GM21381 (cell line): ENCODE measurements around the gene UBASH3A.

Experiments used
- ATAC-seq: cut with Tn5 transposase; IDR thresholded peaks from one replicate; pipeline ENCODE4 v1.9.1; 2021; ENCODE audit warnings: mild to moderate bottlenecking, moderate library complexity; ENCODE audit not compliant: unreplicated experiment

The UBASH3A gene

DNA sequence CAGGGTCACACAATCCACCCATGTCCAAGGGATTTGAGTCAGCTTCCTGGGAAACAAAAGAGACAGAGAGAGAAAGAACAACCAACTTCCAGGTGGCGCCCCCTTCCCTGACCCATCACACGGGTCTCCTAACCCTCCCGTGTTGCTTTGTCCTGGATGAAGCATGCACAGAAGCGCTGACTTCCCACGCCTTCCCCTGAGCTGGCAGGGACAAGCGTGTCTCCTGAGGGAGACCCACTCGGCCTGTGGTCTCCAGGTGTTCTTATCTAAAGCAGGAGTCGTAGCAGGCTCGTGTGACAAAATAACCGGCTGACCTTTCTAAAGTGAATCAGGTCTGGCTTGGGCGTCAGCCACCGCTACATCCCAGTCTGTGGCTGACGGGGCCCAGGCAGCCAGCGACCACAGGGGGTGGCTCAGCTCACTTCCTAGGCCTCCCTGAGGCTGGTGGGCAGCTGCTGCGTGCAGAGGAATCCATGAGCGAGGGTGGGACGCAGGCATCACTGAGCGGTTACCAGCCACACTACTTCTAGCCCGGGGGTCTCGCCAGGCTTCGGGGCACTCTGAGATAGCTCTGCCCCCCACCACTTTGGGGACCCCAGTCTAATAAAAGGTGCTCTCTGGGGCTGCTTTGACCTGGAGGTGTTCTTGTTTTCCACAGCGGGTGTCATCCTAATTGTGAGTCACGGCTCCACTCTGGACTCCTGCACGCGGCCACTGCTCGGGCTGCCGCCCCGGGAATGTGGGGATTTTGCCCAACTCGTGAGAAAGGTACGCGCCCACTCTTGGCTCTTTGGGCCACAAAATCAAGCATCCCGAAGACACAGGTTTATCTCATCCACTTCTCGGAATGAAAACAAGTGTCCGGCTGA is 40.4 kb downstream of the UBASH3A start:
- ATAC-seq, result no peak

DNA sequence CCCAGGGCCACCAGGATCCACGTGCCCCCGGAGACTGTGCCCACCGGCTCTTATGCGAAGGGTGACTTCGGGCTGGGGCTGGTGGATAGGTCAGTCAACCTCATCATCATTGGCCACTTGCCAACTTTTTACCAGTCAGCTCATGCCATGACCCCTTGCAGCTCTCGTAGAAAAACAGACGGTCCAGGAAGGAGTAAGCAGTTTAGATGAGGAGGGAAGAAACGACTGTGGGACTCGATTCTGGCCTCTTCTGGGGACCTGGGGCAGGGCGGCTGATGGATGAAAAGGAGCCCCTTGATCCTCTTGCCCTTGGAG is 41.0 kb downstream of the UBASH3A start:
- no peak for ATAC-seq

DNA sequence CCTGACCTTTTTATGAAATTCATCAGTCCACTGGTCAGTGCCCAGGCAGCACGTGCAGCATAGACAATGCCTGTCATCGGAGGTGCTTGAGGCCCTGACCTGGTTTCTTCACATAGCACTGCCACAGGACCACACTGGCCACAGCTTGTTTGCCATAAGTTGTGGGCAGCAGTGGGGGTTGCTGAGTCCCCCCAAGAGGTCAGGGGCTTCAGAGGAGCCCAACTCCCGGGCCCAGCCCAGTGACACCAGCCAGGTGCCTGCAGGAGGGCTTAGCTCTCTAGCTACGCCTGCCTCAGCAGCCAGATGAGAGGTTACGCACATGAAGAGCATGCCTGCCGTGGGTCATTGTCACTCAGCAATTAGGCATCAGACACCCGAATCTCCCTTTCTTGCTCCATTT is 41.6 kb downstream of the UBASH3A start:
- no peak for ATAC-seq

DNA sequence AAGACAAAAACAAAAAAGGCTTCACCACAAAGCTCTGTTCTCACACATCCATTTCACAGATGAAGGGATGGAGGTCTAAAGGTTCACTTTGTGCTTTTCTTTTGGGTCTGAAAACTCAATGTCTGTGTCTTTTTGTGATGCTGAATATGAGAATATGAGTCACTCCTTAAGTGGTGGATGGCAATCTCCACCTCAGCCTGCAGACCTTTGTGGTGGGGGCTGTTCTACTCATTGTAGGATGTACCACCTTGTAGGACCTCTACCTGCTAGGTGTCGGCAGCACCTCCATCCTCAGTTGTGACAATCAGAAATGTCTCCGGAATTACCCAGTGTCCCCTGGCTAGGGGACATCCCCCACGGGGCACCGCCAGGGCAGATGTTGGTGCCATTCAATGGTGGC is 42.8 kb downstream of the UBASH3A start:
- ATAC-seq, result no peak

DNA sequence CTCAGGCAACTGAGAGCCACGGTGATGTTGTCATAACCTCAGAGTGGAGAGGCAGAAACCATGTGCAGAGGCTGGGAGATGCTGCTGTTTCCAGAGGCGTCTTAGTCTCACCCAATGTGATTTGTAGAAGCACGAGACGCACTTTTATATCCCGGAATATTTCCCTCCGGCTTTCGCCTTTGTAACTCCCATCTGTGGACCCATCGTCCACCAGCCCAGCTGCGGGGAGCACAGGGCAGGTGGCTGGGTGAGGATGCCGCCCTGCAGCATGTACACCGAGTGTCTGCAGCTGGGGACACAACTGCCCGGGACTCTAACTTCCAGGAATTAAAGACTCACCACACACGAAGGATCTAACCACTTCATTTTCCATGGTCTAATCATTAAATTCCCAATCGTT is 43.5 kb downstream of the UBASH3A start:
- no peak for ATAC-seq

DNA sequence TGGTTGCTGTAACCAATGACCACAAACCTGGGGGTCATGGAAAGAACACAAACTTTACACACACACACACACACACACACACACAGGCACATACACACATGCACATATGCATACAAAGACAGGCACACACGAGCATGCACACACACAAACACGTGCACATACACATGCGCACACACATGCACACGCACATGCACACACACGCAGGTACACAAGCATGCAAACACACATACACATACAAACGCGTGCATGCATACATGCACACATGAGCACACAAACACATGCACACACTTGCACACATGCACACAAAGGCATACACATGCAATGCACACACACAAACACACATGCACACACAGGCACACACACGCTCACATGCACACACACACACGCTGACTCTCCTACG is 44.0 kb downstream of the UBASH3A start:
- no peak for ATAC-seq

DNA sequence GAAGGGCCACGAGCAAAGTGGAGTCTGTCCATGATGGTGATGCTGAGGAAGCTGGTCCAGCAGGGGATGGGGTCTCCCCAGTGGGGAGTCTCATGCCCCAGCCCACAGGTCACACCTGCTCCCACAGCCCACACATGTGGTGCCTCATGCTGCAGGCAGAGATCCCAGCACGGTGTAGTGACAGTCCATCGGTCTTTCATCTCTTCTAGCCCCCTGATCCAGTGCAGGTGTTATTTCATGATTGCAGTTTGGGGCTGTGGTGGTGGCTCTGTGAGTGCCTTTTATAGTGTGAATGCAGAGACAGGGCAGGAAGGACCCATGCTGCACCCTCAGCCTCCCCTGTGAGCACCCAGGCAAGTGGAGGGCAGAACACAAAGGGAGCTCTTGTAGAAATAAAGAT is 45.0 kb downstream of the UBASH3A start:
- no peak for ATAC-seq

DNA sequence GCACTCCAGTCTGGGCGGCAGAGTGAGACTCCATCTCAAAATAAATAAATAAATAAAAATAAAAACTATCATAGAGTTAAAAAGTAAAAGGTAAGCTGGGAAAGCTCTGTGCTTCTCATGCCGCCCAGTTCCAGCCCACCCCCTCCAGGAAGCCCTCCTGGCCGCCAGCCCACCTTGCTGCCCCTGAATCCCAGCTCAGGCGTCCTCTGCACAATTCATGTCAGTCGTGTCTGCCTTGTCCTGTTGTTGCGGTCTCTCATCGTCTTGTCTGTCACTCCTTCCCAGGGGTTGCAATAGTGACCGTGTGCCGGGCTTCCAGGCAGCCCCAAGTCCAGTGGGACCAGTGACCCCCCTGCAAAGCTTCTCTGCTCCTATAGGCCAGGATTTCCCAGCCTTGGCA is 48.2 kb downstream of the UBASH3A start:
- no peak for ATAC-seq

DNA sequence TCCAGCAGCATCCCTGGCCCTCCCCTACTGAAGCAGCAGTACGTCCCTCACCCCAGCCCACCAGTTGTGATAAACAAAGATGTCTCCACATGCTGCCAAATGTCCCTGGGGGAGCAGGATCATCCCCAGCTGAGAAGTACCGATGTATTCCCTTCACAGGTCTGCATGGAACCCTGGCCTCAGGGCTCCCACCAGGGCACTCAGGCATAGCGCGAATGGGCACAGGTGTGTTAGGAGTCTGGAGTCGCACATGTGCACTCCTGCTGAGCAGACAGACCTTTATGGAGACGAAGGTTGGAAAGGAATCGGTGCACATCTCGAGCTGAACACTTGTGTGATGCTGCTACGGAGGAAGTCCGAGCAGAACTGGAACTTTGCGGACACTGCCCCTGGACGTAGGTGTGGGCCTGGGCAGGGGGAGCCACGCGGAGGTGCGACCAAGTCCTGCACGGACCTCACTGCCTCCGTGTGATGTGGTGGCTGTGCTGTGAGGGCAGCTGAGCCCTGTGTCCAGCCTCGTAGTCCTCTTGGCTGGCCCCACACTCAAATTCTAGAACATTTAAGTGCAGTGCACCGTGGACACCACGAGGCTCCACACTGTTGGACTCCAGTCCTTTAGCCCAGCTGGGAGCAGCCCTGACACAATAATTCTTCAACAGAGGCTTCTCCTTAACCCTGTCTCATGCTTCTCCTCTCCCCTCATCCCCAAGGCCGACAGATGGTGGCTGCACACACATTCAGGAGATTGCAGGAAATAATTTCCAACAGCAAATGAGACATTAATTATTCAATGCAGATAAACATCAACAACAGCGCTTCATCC is 48.9 kb downstream of the UBASH3A start:
- no peak for ATAC-seq

DNA sequence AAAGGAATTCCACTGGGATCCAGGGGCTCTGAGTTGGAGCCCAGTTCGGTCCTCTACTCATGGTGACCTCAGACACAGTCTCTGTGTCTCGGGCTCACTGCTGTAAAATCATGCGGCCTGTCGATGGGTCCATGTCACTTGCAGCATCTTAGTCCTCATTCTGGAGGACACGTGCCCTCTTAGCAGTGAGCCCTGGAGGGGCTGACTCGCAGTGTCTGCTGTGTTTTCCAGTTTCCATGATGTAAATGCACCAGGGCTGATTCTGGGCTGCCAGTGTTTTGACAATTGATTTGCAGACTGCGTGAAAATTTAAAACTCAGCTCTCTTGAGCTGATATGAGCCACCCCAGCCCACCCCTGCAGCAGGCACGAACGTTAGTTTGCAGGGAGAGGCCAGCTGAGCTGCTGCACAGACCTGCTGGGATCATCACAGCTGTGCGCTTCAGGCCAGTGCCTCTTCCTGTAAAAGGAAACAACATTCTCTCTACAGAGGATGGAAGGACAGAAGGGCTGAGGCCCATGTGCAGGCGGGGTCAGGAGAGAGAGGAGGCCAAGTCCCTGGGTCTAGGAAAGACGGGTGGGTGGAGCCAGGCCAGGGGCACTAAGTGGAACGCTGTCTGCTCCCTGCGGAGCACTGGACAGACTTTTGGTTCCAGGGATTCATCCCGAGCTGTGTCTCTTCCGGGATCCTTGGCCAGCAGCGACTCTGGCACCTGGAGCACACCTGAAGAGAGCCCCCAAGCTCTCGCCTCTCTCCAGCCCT is 49.7 kb downstream of the UBASH3A start:
- ATAC-seq, result no peak

DNA sequence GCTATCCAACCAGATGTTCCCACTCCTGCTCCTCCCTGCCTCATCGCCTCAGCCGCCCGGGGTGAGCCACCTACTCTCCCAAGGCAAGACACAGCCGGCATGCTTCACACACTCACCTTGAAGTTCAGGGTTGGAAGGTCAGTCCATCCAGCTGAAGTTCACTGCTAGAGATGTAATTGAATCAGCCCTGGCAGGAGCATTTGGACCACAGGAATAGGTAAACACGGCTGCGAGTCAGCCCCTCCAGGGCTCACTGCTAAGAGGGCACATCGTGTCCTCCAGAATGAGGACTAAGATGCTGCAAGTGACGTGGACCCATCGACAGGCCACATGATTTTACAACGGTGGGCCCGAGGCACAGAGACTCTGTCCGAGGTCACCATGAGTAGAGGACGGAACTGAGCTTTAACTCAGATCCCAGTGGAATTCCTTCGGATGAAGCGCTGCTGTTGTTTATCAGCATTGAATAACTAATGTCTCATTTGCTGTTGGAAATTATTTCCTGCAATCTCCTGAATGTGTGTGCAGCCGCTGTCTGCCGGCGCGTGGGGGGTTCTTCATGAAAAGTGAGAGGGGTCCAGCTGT is 50.4 kb downstream of the UBASH3A start:
- ATAC-seq, result no peak

DNA sequence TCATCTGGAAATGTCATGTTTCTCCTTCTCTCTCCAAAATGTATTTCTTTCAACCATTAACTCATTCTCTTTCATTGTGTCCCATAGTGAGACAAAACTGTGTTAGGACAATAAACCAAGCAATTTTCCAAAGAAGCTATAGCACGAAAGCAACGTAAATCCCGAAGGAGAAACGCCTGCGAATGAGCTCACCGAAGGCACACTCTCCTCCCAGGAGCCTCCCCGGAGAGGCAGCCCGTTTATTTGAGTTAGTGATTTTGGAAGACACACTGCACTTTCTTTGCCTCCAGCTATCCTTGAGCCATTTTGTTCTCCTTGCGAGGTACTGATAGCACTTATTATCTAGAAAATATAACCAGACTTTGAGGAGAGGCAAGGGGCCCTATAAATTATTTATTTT is 51.1 kb downstream of the UBASH3A start:
- ATAC-seq, result no peak

DNA sequence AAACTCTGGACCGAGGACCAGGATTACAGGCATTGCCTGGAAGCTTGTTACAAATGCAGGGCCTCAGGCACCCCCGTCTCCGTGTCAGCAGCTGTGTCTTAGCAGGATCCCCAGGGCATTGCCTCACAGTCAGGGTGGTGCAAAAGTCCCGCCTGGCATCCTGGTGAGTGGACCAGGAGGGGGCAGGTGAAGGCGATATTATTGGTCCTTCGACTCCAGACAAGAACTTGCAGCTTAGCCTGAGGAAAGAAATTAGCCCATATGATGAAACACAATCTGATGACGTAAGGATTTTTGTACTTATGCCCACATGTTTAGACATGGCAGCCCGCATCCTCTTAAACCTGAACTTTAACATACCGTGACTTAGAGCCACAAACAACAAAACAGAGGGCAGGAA is 51.5 kb downstream of the UBASH3A start:
- ATAC-seq, result no peak

DNA sequence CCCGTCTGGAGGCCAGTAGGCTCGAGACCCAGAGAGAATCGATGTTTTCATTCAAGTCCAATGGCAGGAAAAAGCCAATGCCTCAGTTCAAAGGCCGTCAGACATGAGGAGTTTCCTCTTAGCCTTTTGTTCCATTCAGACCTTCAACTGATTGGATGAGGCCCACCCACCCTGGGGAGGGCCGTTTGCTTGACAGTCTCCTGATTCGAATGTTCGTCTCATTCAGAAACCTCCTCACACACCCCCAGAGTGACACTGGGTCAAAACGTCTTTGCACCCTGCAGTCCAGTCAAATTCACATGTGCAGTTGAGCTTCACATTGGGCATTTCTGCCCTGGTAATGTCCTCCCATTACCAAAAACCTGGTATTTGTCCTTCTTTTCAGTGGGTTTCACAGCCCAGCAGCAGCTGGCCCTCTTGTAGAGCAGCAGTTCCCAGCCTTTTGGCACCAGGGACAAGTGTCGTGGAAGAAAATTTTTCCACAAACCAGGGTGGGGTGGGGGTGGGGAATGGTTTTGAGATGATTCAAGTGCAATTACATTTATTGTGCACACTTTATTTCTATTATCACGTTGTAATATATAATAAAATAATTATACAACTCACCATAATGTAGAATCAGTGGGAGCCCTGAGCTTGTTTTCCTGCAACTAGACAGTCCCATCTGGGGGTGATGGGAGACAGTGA is 52.2 kb downstream of the UBASH3A start:
- ATAC-seq, result no peak

DNA sequence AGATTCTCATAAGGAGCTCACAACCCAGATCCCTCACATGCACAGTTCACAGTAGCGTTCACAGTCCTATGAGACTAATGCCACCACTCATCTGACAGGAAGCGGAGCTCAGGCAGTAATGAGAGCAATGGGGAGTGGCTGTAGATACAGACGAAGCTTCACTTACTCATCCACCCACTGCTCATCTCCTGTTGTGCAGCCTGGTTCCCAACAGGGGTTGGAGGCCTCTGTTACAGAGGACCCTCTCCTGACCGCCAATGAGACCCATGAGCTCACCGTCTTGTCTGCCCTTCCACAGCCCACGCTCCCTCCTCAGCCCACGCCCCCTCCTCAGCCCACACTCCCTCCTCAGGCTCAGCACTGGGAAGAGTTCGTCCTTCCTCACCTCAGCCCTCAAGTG is 52.8 kb downstream of the UBASH3A start:
- no peak for ATAC-seq

DNA sequence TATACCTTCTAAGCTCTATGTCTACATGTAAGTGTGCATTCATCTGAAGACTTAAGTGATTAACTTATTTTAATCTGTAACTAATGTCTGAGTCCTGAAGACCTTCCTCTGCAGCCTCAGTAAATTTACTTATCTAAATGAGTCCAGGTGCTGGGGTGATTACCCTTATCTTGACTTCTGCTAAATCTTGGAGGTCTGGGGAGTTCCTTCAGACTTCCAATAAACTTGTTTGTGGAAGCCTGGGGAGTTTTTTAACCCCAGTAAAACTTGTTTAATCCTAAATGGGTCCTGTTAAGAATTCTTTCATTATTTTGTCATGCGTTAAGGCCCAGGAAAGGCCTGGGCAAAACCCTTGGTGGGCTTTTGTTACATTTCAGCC is 55.4 kb downstream of the UBASH3A start:
- ATAC-seq, result no peak

DNA sequence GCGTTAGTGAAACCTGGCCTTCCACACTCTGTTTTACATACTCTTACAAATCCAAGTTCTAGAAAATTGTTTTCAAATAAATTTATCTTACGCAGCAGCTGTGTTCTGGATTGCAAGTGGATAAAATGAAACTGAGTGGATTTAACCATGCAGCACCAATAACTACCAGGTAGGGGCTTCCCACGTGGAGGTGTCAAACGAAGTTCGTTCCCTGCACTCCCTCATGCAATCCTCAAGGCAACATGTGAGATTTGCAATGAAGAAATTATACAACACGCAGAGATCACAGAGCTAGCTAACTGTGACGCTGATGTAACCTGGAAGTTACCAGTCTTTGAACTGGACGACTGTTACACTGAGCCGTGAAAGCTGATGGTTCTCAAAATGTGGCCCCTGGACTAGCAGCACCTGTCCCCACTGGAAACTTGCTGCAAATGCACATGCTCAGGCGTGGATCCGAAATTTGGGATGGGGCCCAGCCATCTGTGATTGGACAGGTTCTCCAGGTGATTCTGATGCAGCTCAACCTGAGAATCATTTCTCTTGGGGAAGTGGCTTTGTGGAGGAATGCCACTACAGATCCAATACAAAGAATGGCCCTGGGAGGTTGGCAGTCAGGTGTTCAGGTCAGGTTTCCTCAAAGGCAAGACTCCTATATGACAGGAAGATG is 56.0 kb downstream of the UBASH3A start:
- ATAC-seq, result no peak

DNA sequence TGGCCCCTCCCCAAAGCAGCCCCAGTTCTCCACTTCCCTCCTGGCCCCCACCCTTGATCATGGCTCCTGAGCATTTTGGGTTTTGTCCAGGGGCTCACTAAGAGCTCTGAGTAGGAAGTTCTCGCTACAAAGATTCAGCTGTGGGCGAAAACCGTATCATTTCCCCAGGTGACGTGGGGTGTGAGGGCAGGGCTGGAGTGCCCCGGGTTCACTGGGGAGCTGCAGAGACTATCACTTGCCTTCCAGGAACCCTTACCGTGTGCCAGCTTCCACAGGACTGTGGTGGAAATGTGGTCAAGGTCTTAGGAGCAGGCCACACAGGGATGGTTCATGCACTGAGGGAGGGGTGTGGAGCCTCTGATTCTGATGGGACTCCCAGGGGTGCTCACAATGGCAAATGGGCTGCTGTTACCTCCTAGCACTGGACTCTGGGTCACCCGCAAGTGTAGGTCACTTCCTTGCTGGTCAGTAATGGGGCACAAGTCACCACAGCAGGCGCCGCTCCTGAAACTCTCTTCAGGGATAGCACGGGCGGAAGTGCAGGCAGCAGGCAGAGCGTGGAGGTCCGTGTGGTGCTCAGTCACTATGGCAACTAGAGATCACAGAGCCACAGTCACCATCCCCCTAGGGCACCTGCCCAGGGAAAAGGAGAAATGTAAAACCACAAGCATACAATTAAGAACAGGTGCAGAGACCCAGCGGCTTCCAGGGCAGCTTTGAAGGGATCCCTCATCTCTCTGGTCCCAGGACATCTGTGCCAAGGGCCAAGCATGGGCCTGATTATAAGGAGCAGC is 56.9 kb downstream of the UBASH3A start:
- peak; percentile 52 for ATAC-seq

DNA sequence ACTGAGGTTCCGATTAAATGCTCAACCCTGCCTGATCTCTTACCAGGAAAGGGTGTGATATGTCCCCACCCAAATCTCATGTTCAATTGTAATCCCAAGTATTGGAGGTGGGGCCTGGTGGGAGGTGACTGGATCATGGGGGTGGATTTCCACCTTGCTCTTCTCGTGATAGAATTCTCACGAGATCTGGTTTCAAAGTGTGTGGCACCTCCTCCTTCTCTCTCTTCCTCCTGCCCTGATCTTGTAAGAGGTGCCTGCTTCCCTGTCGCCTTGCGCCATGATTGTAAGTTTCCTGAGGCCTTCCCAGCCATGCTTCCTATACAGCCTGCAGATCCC is 57.5 kb downstream of the UBASH3A start:
- no peak for ATAC-seq
